HEK293T (cell line): ENCODE measurements around the gene SPOCK3.
"Not testable (repeated sequence)": the region's sequence is repeated elsewhere in the genome, so short reads cannot be mapped to it uniquely, and the experiment has no call there.

Experiments used
- CTCF ChIA-PET: fragments of 350-600 bp; formaldehyde crosslinking; extraction: SDS; loops from one replicate; lab custom pipeline; 2021; ENCODE audit warnings: antibody characterized with exemption, inconsistent platforms; lab: Yijun Ruan, JAX
- POLR2A ChIA-PET: fragments of 350-600 bp; formaldehyde crosslinking; extraction: SDS; loops from one replicate; lab custom pipeline; 2020; ENCODE audit warnings: antibody characterized with exemption, inconsistent platforms; lab: Yijun Ruan, JAX
- DNase-seq: peaks from one replicate; pipeline ENCODE4 v3.0.0; 2012; ENCODE audit warnings: mixed read lengths; ENCODE audit errors: extremely low spot score
- ARNT ChIP-seq: fragments of 450-650 bp; IDR thresholded peaks from 2 replicates; pipeline ENCODE4 v1.6.1; 2017; ENCODE audit warnings: mild to moderate bottlenecking
- BHLHE40 ChIP-seq: fragments of 450-650 bp; IDR thresholded peaks from 2 replicates; pipeline ENCODE4 v1.6.1; 2016; ENCODE audit warnings: mild to moderate bottlenecking, moderate library complexity, borderline replicate concordance
- CTBP1 ChIP-seq: fragments of 450-650 bp; IDR thresholded peaks from 2 replicates; pipeline ENCODE4 v1.6.1; 2016; ENCODE audit warnings: borderline replicate concordance
- ELF4 ChIP-seq: fragments of 450-650 bp; IDR thresholded peaks from 2 replicates; pipeline ENCODE4 v1.6.1; 2017; ENCODE audit warnings: antibody characterized with exemption
- FOXA1 ChIP-seq: fragments of 450-650 bp; IDR thresholded peaks from 2 replicates; pipeline ENCODE4 v1.6.1; 2016; ENCODE audit warnings: mild to moderate bottlenecking
- FOXK2 ChIP-seq: fragments of 450-650 bp; IDR thresholded peaks from 2 replicates; pipeline ENCODE4 v1.6.1; 2016; ENCODE audit warnings: mild to moderate bottlenecking
- FOXM1 ChIP-seq: fragments of 450-650 bp; IDR thresholded peaks from 2 replicates; pipeline ENCODE4 v1.6.1; 2017; ENCODE audit warnings: mild to moderate bottlenecking, borderline replicate concordance
- HDGF ChIP-seq: fragments of 450-650 bp; IDR thresholded peaks from 2 replicates; pipeline ENCODE4 v1.6.1; 2017; ENCODE audit warnings: antibody characterized with exemption, borderline replicate concordance
- L3MBTL2 ChIP-seq: fragments of 450-650 bp; conservative IDR thresholded peaks from 2 replicates; pipeline ENCODE4 v1.6.1; 2016; ENCODE audit warnings: mild to moderate bottlenecking
- LEF1 ChIP-seq: fragments of 450-650 bp; IDR thresholded peaks from 2 replicates; pipeline ENCODE4 v1.6.1; 2017; ENCODE audit warnings: mild to moderate bottlenecking, borderline replicate concordance
- NFRKB ChIP-seq: fragments of 450-650 bp; IDR thresholded peaks from 2 replicates; pipeline ENCODE4 v1.6.1; 2016; ENCODE audit warnings: mild to moderate bottlenecking, moderate library complexity
- SP1 ChIP-seq: fragments of 450-650 bp; IDR thresholded peaks from 2 replicates; pipeline ENCODE4 v1.6.1; 2017
- SUZ12 ChIP-seq: fragments of 450-650 bp; IDR thresholded peaks from 2 replicates; pipeline ENCODE4 v1.6.1; 2016; ENCODE audit warnings: mild to moderate bottlenecking
- TARDBP ChIP-seq: fragments of 450-650 bp; IDR thresholded peaks from 2 replicates; pipeline ENCODE4 v1.6.1; 2016
- ZNF384 ChIP-seq: fragments of 450-650 bp; IDR thresholded peaks from 2 replicates; pipeline ENCODE4 v1.6.1; 2016
- TF ChIP-seq, protein P1 (sequence below): fragments of 450-650 bp; IDR thresholded peaks from 2 replicates; pipeline ENCODE4 v1.6.1; 2016

Gene SPOCK3

GRCh38 chr4:166977596-166977995 is 256.7 kb downstream of the SPOCK3 start:
- ChIA-PET CTCF (no interaction called here), POLR2A (no interaction called here)
- DNase-seq, result no peak
- TF ChIP-seq NFRKB (no peak), FOXM1 (no peak), L3MBTL2 (no peak), CTBP1 (no peak), ZNF384 (no peak), LEF1 (no peak), SP1 (no peak), BHLHE40 (no peak), TARDBP (no peak), HDGF (no peak), FOXA1 (no peak), SUZ12 (no peak)

DNA sequence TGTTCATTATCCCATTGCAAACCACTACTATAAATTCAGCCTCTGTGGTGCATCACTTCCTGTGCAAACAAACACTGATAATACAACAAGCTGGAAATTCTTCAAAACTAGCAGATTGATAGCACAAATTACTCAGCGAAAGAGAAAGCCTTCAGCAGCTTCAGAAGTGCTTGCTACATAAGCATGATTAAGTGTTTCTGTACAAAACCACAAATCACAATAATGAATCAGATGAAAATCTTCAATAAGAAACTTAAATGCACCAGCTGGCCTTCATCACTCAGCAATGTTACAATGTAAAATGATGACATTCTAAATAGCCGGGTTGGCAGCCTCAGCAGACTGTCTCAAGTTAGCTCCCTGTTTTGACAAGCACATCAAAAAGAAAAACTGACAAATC is 262.2 kb downstream of the SPOCK3 start:
- ChIA-PET POLR2A (no interaction called here), CTCF (no interaction called here)
- DNase-seq, result no peak

DNA sequence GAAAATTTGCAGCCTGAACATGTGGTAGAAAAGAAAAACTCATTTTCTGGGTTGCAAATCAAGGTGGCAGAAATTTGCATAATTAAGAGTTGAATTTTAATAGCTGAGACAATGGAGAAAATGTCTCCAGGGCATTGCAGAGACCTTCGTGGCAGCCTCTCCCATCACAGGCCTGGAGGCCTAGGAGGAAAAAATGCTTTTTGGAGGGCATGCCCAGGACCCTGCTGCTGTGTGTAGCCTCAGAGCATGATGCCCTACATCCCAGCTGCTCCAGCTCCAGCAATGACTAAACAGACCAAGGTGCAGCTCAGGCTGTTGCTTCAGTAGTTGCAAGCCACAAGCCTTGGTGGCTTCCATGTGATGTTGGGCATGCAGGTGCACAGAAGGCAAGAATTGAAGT is 266.1 kb downstream of the SPOCK3 start:
- POLR2A ChIA-PET, DNase-seq, CTCF ChIA-PET: not testable (repeated sequence)

More for the DNA sequence above, 262.2 kb downstream of the SPOCK3 start:
- TF ChIP-seq CTBP1 (no peak), HDGF (no peak), ARNT (no peak), ZNF384 (no peak)

GRCh38 chr4:166965562-166965961 is 268.7 kb downstream of the SPOCK3 start:
- CTCF ChIA-PET, result no interaction called here
- POLR2A ChIA-PET, result no interaction called here
- no peak for TF ChIP-seq ZNF384
- no peak for TF ChIP-seq NFRKB
- no peak for TF ChIP-seq CTBP1
- no peak for TF ChIP-seq L3MBTL2
- TF ChIP-seq ARNT, result no peak
- no peak for TF ChIP-seq LEF1
- TF ChIP-seq, protein P1, sequence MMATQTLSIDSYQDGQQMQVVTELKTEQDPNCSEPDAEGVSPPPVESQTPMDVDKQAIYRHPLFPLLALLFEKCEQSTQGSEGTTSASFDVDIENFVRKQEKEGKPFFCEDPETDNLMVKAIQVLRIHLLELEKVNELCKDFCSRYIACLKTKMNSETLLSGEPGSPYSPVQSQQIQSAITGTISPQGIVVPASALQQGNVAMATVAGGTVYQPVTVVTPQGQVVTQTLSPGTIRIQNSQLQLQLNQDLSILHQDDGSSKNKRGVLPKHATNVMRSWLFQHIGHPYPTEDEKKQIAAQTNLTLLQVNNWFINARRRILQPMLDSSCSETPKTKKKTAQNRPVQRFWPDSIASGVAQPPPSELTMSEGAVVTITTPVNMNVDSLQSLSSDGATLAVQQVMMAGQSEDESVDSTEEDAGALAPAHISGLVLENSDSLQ, result no peak
- TF ChIP-seq FOXK2, result no peak
- no peak for TF ChIP-seq ELF4
- TF ChIP-seq TARDBP, result no peak
- TF ChIP-seq FOXM1, result no peak
- TF ChIP-seq BHLHE40, result no peak
- no peak for TF ChIP-seq SP1
- TF ChIP-seq FOXA1, result no peak
- no peak for TF ChIP-seq HDGF
- no peak for TF ChIP-seq SUZ12
- DNase-seq, result no peak

DNA sequence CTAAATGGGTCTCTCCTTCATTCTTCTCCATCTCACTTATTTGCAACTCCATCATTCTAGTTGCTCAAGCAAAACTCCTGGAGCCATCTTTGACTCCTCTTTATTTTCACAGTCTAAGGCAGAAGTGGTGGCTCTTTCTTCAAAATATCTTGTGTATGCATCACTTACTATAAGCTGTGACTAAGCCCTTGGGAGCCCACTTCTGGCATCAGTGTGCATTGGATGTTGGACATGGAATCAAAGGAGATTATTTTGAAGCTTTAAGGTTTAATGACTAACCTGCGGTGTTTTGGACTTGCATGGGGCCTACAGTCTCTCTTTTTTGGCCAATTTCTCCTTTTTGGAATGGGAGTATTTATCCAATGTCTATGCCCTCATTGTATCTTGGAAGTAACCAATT is 276.8 kb downstream of the SPOCK3 start:
- ChIA-PET CTCF (no interaction called here), POLR2A (no interaction called here)
- no peak for DNase-seq
- TF ChIP-seq L3MBTL2 (no peak), FOXM1 (no peak), ZNF384 (no peak), FOXA1 (no peak), BHLHE40 (no peak), LEF1 (no peak)

- TF ChIP-seq TARDBP (no peak), FOXM1 (no peak), ELF4 (no peak), ZNF384 (no peak), SUZ12 (no peak), FOXK2 (no peak), LEF1 (no peak), L3MBTL2 (no peak), NFRKB (no peak), SP1 (no peak), FOXA1 (no peak), CTBP1 (no peak), ARNT (no peak), HDGF (no peak)
- TF ChIP-seq, protein P1, result no peak
- ChIA-PET CTCF (no interaction called here), POLR2A (no interaction called here)
- no peak for DNase-seq
These were observed 277.8 kb downstream of the SPOCK3 start for GRCh38 chr4:166956484-166956883.

- no peak for DNase-seq
- CTCF ChIA-PET, result interaction anchor here (0.5 to 0.7 kb wide), 2 partner anchors 32 to 393 kb away, joined by 3 read pairs; no protein-coding TSS in a partner anchor
- POLR2A ChIA-PET, result no interaction called here
- no peak for TF ChIP-seq BHLHE40
- TF ChIP-seq ELF4, result no peak
- TF ChIP-seq ZNF384, result no peak
- no peak for TF ChIP-seq FOXK2
- TF ChIP-seq SUZ12, result no peak
- no peak for TF ChIP-seq LEF1
- TF ChIP-seq FOXA1, result no peak
- no peak for TF ChIP-seq SP1
- TF ChIP-seq HDGF, result no peak
These were observed 292.7 kb downstream of the SPOCK3 start for GRCh38 chr4:166941629-166942028.

DNA sequence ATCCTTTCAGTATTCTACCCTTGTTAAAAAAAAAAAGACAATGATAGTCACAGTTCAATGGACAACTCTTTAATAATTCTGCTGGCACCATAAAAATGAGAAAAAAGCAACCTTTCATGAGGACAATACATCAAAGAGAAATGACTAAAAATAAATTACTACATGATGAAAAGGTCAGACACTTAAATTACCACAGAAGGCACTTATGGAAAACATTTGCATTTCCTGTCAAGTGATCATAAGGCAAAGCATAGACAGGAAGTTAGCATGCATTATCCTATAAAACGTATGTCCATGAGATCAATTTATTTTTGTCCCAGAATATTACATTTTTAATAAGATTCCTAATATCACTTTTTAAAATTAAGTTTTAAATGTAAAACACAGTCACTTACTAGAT is 303.8 kb downstream of the SPOCK3 start:
- TF ChIP-seq TARDBP (no peak), FOXA1 (no peak), FOXM1 (no peak), LEF1 (no peak), ZNF384 (no peak), HDGF (no peak), SUZ12 (no peak)
- TF ChIP-seq, protein P1, result no peak
- CTCF ChIA-PET, result interaction anchor here (0.6 kb wide), 1 partner anchor 23 kb away, joined by 5 read pairs; no protein-coding TSS in a partner anchor
- no peak for DNase-seq
- POLR2A ChIA-PET, result no interaction called here
